ENCODE results near the gene BCL2L1.
"Not testable (repeated sequence)": the region's sequence is repeated elsewhere in the genome, so short reads cannot be mapped to it uniquely, and the experiment has no call there.

BCL2L1 gene

GRCh38 chr20:31722257-31723068, at the start of gene BCL2L1:
BCL2L1 (minus strand) TSS chr20:31722868; CDS start chr20:31722218, 650 bp downstream.
- DNase-seq = peak; percentile 83

- DNase-seq = no peak
Observed at GRCh38 chr20:31770243-31770642, 47.6 kb upstream of the BCL2L1 start.

DNA sequence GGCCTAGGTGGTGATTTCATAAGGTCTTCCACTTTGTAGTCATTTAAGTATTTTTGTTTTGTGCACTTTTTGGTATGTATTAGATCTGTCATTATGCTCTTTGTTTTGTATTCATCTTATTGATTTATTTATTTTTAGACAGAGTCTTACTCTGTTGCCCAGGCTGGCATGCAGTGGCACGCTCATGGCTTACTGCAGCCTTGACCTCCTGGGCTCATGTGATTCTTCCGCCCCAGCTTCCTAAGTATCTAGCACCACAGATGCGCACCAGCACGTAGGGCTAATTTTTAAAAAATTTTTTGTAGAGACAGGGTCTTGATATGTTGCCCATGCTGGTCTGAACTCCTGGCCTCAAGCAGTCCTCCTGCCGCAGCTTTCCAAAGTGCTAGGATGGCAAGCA, 47.0 kb upstream of the BCL2L1 start:
- no peak for DNase-seq

GRCh38 chr20:31767805-31768204, 45.1 kb upstream of the BCL2L1 start:
- no peak for DNase-seq

DNA sequence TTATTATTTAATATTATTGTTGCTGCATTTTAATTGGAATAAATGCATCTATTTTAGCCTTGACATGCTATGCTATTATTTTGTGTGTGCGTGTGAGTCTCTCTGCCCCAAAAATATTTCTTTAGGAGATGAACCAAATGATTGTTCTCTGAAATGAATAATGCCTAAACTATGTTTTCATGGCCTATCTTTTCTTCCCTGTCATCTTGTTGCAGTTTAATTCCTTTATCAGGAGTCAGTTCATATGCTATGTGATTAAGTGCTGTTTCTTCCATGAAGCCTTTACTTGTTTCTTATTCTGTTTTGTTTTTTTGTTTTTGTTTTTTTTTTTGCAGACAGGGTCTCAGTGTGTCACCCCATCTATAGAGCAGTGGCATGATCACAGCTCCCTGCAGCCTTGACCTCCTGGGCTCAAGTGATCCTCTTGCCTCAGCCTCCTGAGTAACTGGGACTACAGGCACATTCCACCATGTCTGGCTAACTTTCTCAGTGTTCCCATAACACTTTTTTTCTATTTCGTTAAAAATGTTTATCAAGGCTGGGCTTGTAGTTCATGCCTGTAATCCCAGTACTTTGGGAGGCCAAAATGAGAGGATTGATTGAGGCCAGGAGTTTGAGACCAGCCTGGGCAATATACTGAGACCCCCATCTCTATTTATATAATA, 42.1 kb upstream of the BCL2L1 start:
- no peak for DNase-seq

DNA sequence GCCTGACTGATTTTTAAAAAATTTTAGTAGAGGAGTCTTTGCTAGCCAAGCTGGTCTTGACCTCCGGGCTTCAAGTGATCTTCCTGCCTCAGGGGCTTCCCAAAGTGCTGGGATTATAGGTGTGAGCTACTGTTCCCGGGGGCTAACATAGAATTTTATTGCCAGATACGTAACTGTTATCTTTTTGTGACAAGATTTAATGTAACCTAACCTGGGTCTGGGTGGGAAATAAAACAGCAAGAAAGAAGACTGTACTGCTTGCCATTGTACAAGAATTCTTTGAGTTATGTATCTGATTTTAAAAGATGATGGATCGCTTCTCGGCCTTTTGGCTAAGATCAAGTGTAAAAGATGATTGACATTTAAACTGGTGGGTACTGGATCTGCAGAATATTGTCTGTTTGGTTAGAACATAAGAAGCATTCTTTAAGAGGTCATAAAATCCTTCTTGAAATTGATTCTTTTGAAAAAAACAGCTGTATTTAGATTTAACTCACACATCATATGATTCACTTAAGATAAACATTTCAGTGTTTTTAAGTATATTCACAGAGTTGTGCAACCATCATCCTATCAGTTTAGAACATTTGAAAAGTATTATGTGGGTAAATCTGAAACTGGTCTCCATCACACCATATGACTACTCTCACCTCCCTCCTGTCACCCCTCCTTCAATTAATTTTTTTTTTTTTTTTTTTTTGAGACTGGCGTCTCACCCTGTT, 38.0 kb upstream of the BCL2L1 start:
- DNase-seq = no peak

DNA sequence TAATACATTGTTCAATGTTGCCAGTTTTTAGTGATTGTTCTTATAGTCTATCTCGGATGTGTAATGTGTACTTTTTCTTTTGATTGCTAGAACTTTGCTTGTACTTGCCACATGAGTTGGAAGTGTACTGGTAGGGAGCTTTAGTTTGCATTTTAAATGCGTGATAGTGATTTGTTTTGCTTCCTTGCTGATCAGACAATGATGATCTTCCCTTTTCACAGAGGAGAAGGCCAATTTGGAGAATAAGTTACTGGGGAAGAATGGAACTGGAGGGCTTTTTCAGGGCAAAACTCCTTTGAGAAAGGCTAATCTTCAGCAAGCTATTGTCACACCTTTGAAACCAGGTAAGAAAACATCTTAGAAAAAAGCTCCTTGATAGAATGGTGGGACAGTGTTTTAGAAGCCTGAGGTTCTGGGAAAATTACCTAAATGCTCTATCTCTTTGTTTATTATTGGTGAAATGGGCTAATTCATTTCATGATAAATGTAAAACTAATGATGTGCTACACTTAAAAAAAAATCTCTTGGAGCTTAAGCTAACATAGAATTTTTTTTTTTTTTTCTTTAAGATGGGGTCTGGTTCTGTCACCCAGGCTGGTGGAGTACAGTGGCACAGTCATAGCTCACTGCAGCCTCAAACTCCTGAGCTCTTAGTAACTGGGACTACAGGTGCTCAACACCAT, 37.3 kb upstream of the BCL2L1 start:
- DNase-seq = no peak

DNA sequence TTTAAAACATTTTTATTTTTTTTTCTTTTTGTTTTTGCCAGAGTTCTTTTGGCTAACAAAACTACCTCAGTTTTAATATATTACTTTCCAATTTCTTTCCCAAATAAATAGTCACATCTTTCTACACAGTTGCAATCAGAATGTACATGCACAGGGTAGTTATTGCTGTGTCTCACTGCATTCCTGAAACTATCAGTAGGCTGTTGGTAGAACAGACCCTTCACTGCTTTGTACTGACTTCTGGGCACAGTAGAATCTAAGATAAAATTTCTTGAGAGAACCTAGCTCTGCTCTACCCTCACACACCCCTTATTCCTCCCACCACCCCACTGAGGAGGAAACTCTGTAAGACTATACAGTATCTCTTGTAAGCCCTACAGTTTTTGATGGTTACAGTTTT, 36.3 kb upstream of the BCL2L1 start:
- DNase-seq = no peak

DNA sequence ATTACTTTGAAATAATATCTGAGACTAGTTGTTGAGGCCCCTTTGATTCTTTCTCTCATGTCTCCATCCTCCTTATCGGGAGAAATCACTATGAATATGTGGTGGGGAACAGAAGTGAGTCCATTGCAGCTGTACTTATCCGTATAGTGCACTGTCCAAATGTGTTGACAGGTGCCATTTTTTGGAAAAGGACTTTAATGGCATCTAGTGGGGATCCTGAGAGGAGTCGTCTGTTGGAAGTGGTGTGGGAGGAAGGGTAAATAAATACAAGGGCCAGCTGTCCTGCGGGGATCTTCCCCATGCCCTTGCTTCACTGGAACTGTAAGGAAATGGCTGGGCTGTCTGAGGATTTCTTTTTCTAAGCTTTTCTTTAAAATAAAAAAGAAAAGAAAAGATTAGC, 35.9 kb upstream of the BCL2L1 start:
- DNase-seq = no peak

- no peak for DNase-seq
Observed at GRCh38 chr20:31757254-31757653, 34.6 kb upstream of the BCL2L1 start.

GRCh38 chr20:31751126-31751525, 28.5 kb upstream of the BCL2L1 start:
- no peak for DNase-seq

DNA sequence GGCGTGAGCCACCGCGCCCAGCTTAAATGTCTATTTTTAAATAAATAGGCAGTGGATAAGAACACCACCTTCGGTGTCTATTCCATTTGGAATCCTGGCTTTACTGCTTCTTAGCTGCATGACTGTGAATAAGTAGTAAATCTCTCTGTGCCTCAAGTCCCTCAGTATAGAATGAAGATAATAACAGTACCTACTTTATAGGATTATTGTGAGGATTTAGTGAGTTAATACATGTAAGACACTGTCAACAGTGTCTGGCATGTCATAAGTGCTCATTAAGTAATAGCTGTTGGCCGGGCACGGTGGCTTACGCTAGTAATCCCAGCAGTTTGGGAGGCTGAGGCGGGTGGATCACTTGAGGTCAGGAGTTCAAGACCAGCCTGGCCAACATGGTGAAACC, 26.6 kb upstream of the BCL2L1 start:
- DNase-seq = no peak

DNA sequence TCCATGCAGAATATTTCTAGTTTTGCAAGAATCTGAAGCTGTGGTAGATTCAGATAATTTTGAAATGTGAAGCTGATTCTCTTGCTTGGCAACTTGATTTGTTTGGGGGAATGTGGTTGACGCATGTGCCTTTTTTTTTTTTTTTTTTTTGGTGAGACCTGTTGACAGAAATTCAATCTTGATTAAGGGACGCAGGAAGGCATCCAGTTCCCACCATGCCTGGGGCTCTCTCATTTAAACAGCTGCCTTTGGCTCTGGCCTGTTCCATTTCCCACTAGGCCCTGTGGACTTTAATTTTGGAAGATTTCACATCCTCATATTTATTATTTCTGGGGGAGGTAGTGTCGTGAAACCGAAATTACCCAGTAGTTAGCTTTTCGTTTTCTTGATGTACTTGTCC, 25.0 kb upstream of the BCL2L1 start:
- no peak for DNase-seq

DNA sequence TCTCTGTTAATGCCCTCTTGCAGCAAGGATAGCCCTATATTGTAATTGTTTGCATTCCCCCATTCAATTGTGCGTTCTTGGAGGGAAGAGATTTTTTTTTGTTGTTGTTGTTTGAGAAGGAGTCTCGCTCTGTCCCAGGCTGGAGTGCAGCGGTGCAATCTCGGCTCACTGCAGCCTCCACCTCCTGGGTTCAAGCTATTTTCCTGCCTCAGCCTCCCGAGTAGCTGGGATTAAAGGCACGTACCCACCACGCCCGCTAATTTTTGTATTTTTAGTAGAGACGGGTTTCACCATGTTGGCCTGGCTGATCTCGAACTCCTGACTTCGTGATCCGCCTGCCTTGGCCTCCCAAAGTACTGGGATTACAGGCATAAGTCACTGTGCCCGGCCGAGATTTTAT, 24.4 kb upstream of the BCL2L1 start:
- not testable (repeated sequence) for DNase-seq

DNA sequence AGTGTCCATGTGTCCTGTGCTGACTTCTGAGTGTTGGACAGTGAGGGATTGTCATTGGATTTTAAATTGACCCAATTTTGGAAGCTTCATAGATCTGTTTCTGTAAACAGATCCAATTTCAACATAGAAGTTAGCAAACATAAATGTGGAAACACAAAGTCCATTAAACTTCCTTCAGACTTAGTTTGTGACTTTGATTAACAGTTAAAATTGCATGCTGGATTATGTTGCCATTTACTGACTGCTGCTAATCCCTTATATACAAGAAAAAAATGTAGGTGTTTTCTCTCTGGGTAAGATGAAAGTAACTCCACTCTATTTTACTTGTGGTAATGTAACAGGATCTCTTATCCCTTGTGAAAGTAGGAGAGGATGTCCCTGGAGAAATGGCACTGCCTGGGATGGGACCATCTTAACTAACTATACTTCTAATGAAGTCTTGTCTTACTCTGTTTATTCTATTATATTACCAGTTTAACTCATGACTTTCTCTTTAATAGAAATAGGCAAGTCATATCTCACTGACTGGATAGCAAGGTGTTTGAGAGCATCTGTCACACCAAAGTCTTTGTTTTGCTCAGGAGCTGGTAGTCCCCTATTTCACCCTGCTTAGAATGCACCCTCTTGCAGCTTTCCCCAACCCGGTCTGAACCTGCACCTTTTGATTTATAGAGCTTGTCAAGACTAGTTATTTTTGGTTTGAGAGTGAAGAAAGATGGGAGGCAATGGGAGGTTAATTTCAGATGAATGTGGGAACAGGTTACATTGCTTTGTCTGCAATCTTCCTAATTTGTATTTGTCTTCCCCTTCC, 23.6 kb upstream of the BCL2L1 start:
- DNase-seq = no peak

- no peak for DNase-seq
Observed at GRCh38 chr20:31740656-31741323, 18.1 kb upstream of the BCL2L1 start.

GRCh38 chr20:31740208-31740607, 17.5 kb upstream of the BCL2L1 start:
- DNase-seq = no peak

DNA sequence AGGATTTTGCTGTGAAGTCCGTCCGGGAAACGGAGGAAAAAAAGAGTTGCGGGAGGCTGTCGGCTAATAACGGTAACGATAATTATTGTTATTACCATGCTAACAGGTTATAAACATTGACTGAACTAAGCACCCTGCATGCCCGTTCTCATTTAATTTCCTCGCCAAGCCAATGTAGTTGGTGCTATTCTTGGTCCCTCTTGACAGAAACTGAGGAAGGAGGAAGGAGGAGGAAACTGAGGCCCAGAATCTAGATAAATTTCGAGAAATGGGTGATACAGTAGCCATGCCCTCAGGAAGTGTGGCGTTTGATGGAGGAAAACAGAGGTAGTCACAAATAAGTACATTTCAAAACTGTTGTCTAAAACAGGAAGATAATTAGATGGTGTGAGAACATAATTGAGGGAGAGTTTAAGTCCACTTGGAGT, 16.9 kb upstream of the BCL2L1 start:
- no peak for DNase-seq

- peak; percentile 100 for DNase-seq
Observed at GRCh38 chr20:31738729-31739549, 16.3 kb upstream of the BCL2L1 start, which contains the start of gene TPX2. TPX2 (plus strand) TSS chr20:31739290; CDS start chr20:31757477, 18,187 bp downstream.

DNA sequence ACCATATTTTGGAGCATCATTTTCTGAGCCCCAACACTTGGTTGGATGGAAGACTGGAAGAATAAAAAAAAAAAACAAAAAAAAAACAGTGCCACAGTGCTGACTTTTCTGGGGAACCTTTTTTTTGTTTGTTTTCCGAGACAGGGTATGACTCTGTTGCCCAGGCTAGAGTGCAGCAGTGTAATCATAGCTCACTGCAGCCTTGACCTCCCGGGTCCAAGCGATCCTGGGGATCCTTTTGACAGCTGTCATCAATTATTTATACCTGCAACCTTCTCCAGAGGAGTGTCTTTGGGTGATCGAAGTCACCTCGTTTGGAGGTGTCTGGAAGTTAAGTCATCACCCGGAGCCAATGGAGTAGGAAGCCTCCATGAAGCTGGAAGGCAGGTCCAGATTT, 8.7 kb upstream of the BCL2L1 start:
- no peak for DNase-seq
